ENCODE data around the gene MEGF6. TPM values are rescaled to one million over a fixed set of nuclear protein-coding genes. Genes with fewer than 3 reads are reported as not detected.

Gene MEGF6
- total RNA-seq, 1 donor from 2014 or later = 1.3 TPM

- Histone ChIP-seq H3K36me3 (ENCODE audit: control insufficient read depth, insufficient read depth, low read length) (no peaks in the 10 kb centered on the region), H3K27me3 (ENCODE audit: control insufficient read depth, insufficient read depth, low read length) (peaks cover 4% of the 10 kb centered on the region), H3K4me3 (ENCODE audit: low read depth, low read length) (no peak overlapping the region)
- TF ChIP-seq CTCF (IDR thresholded peaks at IDR 0.05; ENCODE audit: insufficient read depth, low read length, severe bottlenecking) = no peak
- no peak for DNase-seq (ENCODE audit: low read depth)
- no peak for FAIRE-seq
Measured at GRCh38 chr1:3598522-3599285, 12.6 kb downstream of the MEGF6 start.

DNA sequence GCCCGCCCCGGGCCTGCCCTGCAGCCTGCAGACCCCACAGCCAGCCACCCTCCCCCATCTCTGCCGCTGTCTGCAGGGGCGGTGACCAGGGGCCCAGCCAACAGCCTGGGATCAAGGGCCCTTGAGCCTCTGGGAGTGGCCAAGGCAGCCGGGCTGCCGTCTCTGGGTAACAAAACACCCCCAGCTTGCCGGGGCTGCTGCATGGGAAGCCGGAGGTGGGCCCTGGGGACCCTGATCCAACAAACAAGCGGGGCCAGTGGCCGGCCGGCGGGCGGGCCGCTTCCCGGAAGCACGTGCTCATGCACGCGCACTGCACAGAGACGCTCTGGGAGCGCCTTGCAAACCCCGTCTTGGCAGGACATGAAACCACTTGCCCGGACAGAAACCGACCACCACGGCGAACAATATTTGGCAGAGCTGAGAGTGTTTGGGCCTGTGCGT is 13.2 kb downstream of the MEGF6 start:
- Histone ChIP-seq H3K27me3 (ENCODE audit: control insufficient read depth, insufficient read depth, low read length) (peaks cover 4% of the 10 kb centered on the region), H3K36me3 (ENCODE audit: control insufficient read depth, insufficient read depth, low read length) (no peaks in the 10 kb centered on the region), H3K4me3 (ENCODE audit: low read depth, low read length) (no peak overlapping the region)
- FAIRE-seq (no peak), DNase-seq (ENCODE audit: low read depth) (peak; percentile 54)
- TF ChIP-seq CTCF (IDR thresholded peaks at IDR 0.05; ENCODE audit: insufficient read depth, low read length, severe bottlenecking) = no peak

- Histone ChIP-seq H3K4me3 (ENCODE audit: low read depth, low read length) (no peak overlapping the region), H3K27me3 (ENCODE audit: control insufficient read depth, insufficient read depth, low read length) (peaks cover 4% of the 10 kb centered on the region), H3K36me3 (ENCODE audit: control insufficient read depth, insufficient read depth, low read length) (no peaks in the 10 kb centered on the region)
- TF ChIP-seq CTCF (IDR thresholded peaks at IDR 0.05; ENCODE audit: insufficient read depth, low read length, severe bottlenecking) = no peak
- FAIRE-seq = no peak
- DNase-seq (ENCODE audit: low read depth) = no peak
Measured at GRCh38 chr1:3597599-3597964, 13.7 kb downstream of the MEGF6 start.

GRCh38 chr1:3596663-3597598 is 14.4 kb downstream of the MEGF6 start:
- Histone ChIP-seq H3K4me3 (ENCODE audit: low read depth, low read length) (no peak overlapping the region), H3K27me3 (ENCODE audit: control insufficient read depth, insufficient read depth, low read length) (peaks cover 4% of the 10 kb centered on the region), H3K36me3 (ENCODE audit: control insufficient read depth, insufficient read depth, low read length) (no peaks in the 10 kb centered on the region)
- no peak for FAIRE-seq
- no peak for TF ChIP-seq CTCF (IDR thresholded peaks at IDR 0.05; ENCODE audit: insufficient read depth, low read length, severe bottlenecking)
- no peak for DNase-seq (ENCODE audit: low read depth)

DNA sequence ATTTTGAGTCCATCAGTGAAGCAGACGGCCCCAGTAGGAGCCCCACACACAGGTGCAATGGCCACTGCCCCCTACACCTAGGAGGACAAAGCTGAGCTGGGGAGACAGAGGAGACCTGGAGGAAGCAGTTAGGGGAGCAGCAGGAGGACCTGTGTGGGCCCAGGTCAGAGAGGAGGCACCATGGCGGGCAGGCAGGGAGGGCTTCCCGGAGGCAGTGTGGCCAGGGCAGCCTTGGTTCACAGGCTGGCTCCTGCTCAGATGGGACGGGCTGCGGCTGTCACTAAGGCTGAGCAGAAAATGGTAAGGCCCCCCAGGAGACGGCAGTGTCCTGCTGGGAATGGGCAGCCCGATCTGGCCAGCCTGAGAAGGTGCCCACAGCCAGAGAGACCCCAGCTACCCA is 15.4 kb downstream of the MEGF6 start:
- no peak for DNase-seq (ENCODE audit: low read depth)
- TF ChIP-seq CTCF (IDR thresholded peaks at IDR 0.05; ENCODE audit: insufficient read depth, low read length, severe bottlenecking) = no peak
- H3K4me3 ChIP-seq (ENCODE audit: low read depth, low read length) = no peak overlapping the region
- peaks cover 4% of the 10 kb centered on the region for H3K27me3 ChIP-seq (ENCODE audit: control insufficient read depth, insufficient read depth, low read length)
- H3K36me3 ChIP-seq (ENCODE audit: control insufficient read depth, insufficient read depth, low read length) = no peaks in the 10 kb centered on the region
- no peak for FAIRE-seq
